Occipital lobe (tissue), 3 donors: ENCODE data around the gene FBXL19. TPM values are rescaled to one million over a fixed set of nuclear protein-coding genes. Genes with fewer than 3 reads are reported as not detected.

ENCODE experiments used
- DNase-seq: peaks from one replicate; lab custom pipeline; 2025; lab: John Stamatoyannopoulos, UW
- small RNA-seq: library from RNA; depleted of rRNA; stranded (forward); fragments of <200 nt; gene quantifications from one replicate; pipeline ENCODE3, GENCODE V24; 2014
- total RNA-seq: library from RNA; depleted of rRNA; stranded (reverse); fragments of >200 nt; gene quantifications from one replicate; pipeline ENCODE4 v1.2.3, GENCODE V29; 2014

Gene FBXL19
- total RNA-seq, 1 donor from 2014 or later, result 56.1 TPM

GRCh38 chr16:30985401-30986128, 62.2 kb downstream of the FBXL19 start:
- DNase-seq, result no peak

DNA sequence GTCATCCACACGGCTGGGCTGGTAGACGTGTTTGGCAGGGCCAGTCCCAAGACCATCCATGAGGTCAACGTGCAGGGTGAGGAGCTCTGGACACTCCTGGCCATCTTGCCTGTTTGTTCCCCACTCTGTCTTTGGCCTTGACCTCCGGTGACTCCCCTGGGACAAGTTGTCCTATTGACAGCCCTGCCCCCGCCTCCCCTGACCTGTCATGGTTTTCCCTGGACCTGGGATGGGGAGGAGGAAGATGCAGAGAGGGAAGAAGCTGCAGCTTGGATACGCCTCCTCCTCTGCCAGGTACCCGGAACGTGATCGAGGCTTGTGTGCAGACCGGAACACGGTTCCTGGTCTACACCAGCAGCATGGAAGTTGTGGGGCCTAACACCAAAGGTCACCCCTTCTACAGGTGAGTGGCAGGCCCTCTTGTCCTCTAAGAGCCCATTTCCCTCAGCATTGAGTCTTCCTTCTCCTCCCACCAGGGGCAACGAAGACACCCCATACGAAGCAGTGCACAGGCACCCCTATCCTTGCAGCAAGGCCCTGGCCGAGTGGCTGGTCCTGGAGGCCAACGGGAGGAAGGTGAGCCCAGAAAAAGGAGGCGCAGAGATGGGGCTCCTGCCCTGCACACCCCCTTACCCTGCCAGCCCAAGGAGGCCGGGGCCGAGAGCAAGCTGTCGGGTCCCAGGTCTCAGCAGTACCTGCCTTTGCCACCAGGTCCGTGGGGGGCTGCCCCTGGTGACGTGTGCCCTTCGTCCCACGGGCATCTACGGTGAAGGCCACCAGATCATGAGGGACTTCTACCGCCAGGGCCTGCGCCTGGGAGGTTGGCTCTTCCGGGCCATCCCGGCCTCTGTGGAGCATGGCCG, 63.0 kb downstream of the FBXL19 start:
- DNase-seq, result no peak

DNA sequence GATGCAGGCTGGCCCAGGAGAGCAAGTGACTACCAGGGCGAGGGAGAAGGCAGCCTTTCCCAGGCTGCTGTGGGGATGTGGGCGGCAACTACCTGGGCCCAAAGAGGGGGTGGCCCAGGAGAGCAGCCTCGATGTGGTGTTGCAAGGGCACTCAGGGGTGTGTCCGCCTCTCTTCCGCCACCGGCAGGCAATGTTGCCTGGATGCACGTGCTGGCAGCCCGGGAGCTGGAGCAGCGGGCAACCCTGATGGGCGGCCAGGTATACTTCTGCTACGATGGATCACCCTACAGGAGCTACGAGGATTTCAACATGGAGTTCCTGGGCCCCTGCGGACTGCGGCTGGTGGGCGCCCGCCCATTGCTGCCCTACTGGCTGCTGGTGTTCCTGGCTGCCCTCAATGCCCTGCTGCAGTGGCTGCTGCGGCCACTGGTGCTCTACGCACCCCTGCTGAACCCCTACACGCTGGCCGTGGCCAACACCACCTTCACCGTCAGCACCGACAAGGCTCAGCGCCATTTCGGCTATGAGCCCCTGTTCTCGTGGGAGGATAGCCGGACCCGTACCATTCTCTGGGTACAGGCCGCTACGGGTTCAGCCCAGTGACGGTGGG, 64.3 kb downstream of the FBXL19 start:
- no peak for DNase-seq

- DNase-seq, result no peak
Measured at GRCh38 chr16:30989469-30990047, 66.2 kb downstream of the FBXL19 start.

- DNase-seq, result no peak
Measured at GRCh38 chr16:30990105-30990504, 66.7 kb downstream of the FBXL19 start.

DNA sequence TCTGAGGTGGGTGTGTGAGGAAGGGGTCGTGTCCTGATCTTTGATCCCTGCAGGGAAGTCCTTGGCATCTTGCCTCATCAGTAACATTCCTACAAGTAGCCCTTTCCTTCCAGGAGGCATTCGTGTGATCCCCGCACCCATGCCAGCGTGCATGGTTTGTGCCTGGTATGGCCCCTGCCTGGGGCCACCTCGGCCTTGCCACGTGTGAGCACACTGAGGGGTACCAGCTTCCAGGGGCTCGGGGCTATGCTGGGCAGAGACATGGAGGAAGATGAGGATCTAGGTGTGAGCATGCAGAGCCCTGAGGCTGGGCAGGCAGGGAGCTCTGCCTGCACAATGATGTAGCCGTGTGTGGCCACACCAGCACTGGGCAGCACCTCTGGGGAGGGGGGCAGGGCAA, 67.7 kb downstream of the FBXL19 start:
- no peak for DNase-seq

- DNase-seq, result no peak
Measured at GRCh38 chr16:30992276-30992780, 69.0 kb downstream of the FBXL19 start.

DNA sequence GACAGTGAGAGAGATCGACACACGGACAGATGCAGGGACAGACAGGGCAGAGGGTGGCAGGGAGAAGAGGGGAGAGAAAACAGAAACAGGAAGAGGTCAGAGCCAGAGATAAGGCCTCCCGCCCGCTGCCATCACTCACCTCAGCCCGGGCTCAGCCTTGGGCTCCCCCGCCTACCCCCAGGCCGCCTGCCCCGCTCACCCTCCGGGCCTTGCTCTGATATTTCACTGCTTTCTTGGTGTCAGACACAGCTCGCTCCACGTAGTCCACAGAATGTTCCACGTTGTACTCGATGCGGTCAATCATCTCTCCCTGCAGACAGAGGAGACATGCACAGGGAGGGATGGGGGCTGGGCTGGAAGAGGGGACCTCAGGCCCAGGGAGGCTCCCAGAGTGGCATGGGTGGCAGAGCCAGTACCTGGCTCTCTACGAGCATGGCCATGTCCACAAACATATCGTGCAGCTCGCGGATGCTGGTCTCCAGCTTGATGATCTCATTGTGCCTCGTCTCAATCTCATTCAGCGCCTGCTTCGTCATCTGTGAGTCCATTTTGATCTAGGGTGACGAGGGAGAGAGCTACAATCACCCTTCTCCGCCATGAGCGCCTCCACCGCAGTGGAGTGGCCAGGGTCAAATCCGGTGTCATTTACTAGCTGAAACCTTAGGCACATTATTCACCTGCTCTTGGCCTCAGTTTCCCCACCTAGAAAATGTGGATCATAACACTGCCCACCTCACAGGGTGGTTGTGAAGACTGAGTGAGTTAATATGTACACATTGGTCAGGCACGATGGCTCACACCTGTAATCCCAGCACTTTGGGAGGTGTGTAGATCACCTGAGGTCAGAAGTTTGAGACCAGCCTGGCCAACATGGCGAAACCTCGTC, 69.8 kb downstream of the FBXL19 start:
- no peak for DNase-seq

DNA sequence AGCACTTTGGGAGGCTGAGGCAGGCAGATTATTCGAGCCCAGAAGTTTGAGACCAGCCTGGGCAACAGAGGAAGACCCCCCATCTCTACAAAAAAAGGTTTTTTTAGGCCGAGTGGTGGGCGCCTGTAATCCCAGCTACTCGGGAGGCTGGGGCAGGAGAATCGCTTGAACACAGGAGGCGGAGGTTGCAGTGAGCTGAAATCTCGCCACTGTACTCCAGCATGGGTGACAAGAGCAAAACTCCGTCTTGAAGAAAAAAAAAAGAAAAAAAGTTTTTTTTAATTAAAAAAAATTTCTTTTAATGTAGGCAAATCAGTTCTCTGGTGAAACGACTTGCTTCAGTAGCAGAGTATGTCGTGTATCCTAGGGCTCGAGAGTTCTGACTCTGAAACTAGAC, 72.6 kb downstream of the FBXL19 start:
- no peak for DNase-seq

DNA sequence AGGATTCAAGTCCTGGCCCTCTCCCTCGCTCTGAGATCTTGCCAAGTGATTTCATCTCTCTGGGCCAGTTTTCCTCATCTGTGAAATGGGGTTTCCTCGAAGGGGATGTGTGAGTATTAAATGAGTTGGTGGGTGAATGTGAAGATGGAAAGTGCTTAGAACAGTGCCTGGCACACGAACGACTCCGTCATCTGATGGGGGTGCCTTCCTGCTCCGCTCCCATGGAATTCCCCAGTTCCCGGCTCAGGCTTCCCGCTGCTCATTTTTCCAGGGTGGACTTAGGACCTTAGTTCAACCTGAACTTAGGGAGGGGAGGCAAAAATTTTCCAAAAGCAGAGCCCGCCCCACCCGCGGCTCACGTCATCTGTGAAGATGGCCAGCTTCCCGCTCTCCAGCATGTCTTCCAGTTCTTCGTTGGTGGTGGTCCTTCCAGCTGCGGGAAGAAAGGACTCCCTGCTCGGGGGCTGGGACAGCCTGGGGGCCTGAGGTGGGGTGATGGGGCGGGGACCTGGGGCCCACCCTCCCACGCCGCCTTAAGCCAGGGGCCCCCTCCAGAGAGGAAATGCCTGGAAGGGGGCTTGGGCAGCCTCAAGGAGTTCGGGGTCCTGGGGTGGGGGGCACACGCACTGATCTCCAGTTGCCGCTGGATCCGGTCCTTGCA, 73.1 kb downstream of the FBXL19 start:
- DNase-seq, result no peak

GRCh38 chr16:30996985-30997724, 73.8 kb downstream of the FBXL19 start:
- DNase-seq, result no peak

- DNase-seq, result no peak
Measured at GRCh38 chr16:30997725-30998711, 74.6 kb downstream of the FBXL19 start.

Small RNA genes within 50 kb of the gene (small RNA-seq; reads per million reads assigned to genes)
- gene AC135048.1 (not detected), gene MIR4519 (not detected), gene MIR762 (not detected)

Other genes with a start within 250 kb of the FBXL19 start
- gene SRCAP, start 224.4 kb upstream of the FBXL19 start, total RNA-seq, result 21.7 TPM
- gene PHKG2, start 175.1 kb upstream of the FBXL19 start, total RNA-seq, result 12.0 TPM
- gene CFAP119, start 161.5 kb upstream of the FBXL19 start, total RNA-seq, result 1.6 TPM
- gene RNF40, start 161.2 kb upstream of the FBXL19 start, total RNA-seq, result 80.0 TPM
- gene ZNF629, start 136.4 kb upstream of the FBXL19 start, total RNA-seq, result 11.5 TPM
- 29.6 TPM for gene BCL7C, start 29.5 kb upstream of the FBXL19 start, total RNA-seq
- not detected for gene CTF1, start 27.0 kb upstream of the FBXL19 start, total RNA-seq
- 5.5 TPM for gene ORAI3, start 25.5 kb downstream of the FBXL19 start, total RNA-seq
- gene SETD1A, start 34.2 kb downstream of the FBXL19 start, total RNA-seq, result 1.6 TPM
- 2.5 TPM for gene HSD3B7, start 61.6 kb downstream of the FBXL19 start, total RNA-seq
- gene STX1B, start 87.1 kb downstream of the FBXL19 start, total RNA-seq, result 12.0 TPM
- 11.5 TPM for gene STX4, start 110.0 kb downstream of the FBXL19 start, total RNA-seq
- 5.3 TPM for gene ZNF668, start 150.7 kb downstream of the FBXL19 start, total RNA-seq
- 16.5 TPM for gene ZNF646, start 150.8 kb downstream of the FBXL19 start, total RNA-seq
- gene PRSS53, start 165.4 kb downstream of the FBXL19 start, total RNA-seq, result 2.2 TPM
- gene VKORC1, start 171.2 kb downstream of the FBXL19 start, total RNA-seq, result 30.7 TPM
- 12.6 TPM for gene BCKDK, start 184.8 kb downstream of the FBXL19 start, total RNA-seq
- gene KAT8, start 194.1 kb downstream of the FBXL19 start, total RNA-seq, result 41.2 TPM
- gene PRSS8, start 212.2 kb downstream of the FBXL19 start, total RNA-seq, result not detected
- gene PRSS36, start 226.5 kb downstream of the FBXL19 start, total RNA-seq, result not detected